ENCODE results near the gene BAZ1B. TPM values are rescaled to one million over a fixed set of nuclear protein-coding genes. Genes with fewer than 3 reads are reported as not detected.

Gene BAZ1B
- total RNA-seq, 4 donors from 2014 or later: 31.2 to 47.0 (median 42.0) TPM

GRCh38 chr7:73452999-73453635 is 69.0 kb downstream of the BAZ1B start:
- Histone ChIP-seq H3K4me3 (no peak overlapping the region), H3K4me1 (peaks cover 9 to 14% of the 10 kb centered on the region in 2 donors), H3K36me3 (peaks cover 4 to 89% of the 10 kb centered on the region in 2 donors), H3K9me3 (no peaks in the 10 kb centered on the region), H3K27me3 (no peaks in the 10 kb centered on the region), H3K27ac (no peak overlapping the region)
- ATAC-seq: no peak
- in situ Hi-C loops (cut with MboI; ENCODE audit: low sequenced_read_pairs in 4 of 4): no loop called here
- DNase-seq: no peak
- no peak for TF ChIP-seq POLR2A (IDR thresholded peaks at IDR 0.05)
- no peak for TF ChIP-seq CTCF (IDR thresholded peaks at IDR 0.05 in 4 of 5, conservative IDR thresholded peaks at IDR 0.05 in 1 of 5)
- intact Hi-C loops (cut with DNase I; ENCODE audit: low total_unique reads): no loop called here

GRCh38 chr7:73451780-73452398 is 70.2 kb downstream of the BAZ1B start:
- no peaks in the 10 kb centered on the region for H3K9me3 ChIP-seq
- H3K27ac ChIP-seq: no peak overlapping the region
- no peak for DNase-seq
- peaks cover 9 to 14% of the 10 kb centered on the region in 2 donors for H3K4me1 ChIP-seq
- no peak overlapping the region for H3K4me3 ChIP-seq
- intact Hi-C loops (cut with DNase I; ENCODE audit: low total_unique reads) (loop anchor here (1.0 kb wide), 1 partner anchor 110 kb away; no protein-coding TSS in a partner anchor), in situ Hi-C loops (cut with MboI; ENCODE audit: low sequenced_read_pairs in 4 of 4) (no loop called here)
- H3K27me3 ChIP-seq: no peaks in the 10 kb centered on the region
- ATAC-seq: peak; percentile 49 to 76
- peaks cover 0 to 88% of the 10 kb centered on the region in 2 donors for H3K36me3 ChIP-seq
- TF ChIP-seq CTCF (IDR thresholded peaks at IDR 0.05 in 4 of 5, conservative IDR thresholded peaks at IDR 0.05 in 1 of 5) (peak; percentile 94 to 99 (median 97)), POLR2A (IDR thresholded peaks at IDR 0.05) (no peak)

DNA sequence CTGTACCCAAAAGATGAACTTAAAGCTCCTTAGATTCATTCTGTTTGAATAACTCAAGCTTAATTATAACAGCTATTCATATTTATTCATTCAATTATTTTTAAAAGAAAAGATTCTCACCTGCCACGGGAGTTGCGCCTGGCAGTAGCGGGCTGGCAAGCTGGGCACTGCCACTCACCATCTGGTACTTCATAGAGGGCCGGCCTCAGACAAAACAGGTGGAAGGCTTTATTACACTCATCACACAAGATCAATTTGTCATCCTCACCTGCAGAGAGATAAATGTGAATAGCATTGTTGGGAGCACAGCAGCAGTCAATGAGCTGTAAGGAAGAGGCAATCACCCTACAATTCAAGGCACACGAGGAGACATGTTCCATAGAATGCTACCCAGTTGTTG is 72.7 kb downstream of the BAZ1B start:
- TF ChIP-seq POLR2A (IDR thresholded peaks at IDR 0.05) (no peak), CTCF (IDR thresholded peaks at IDR 0.05 in 4 of 5, conservative IDR thresholded peaks at IDR 0.05 in 1 of 5) (no peak)
- intact Hi-C loops (cut with DNase I; ENCODE audit: low total_unique reads): no loop called here
- Histone ChIP-seq H3K27ac (peak overlapping the region in 3 of 4 donors; percentile 23 to 42 (median 41)), H3K4me3 (no peak overlapping the region), H3K9me3 (no peaks in the 10 kb centered on the region), H3K36me3 (peaks cover 0 to 87% of the 10 kb centered on the region in 2 donors), H3K4me1 (peaks cover 19 to 21% of the 10 kb centered on the region in 2 donors), H3K27me3 (no peaks in the 10 kb centered on the region)
- in situ Hi-C loops (cut with MboI; ENCODE audit: low sequenced_read_pairs in 4 of 4): loop anchor here (5.0 to 10.0 kb wide), 3 partner anchors 105 to 115 kb away; no protein-coding TSS in a partner anchor
- DNase-seq (no peak), ATAC-seq (no peak)

DNA sequence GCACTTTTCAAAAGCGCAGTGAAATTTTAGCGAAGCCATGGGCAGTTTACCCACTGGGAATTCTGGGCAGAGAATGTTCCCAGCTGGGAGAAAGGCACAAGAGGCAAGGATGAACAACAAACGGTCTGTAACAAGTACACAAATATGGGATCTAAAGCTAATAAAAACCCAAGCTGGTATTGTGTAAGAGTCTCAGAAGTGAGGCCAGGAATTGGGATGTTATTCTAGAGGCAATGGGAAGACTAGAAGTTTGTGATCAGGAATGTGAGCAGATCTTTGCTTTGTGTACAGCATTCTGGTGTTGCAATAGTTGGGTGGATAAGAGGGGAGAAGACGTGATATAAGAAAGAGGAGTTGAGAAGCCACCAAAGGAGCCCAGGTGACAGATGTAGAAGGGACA is 73.5 kb downstream of the BAZ1B start:
- Histone ChIP-seq H3K4me3 (no peak overlapping the region), H3K9me3 (no peaks in the 10 kb centered on the region), H3K36me3 (peaks cover 0 to 87% of the 10 kb centered on the region in 2 donors), H3K27me3 (no peaks in the 10 kb centered on the region), H3K27ac (peak overlapping the region in 3 of 4 donors; percentile 23 to 42 (median 41)), H3K4me1 (peaks cover 20 to 26% of the 10 kb centered on the region in 2 donors)
- intact Hi-C loops (cut with DNase I; ENCODE audit: low total_unique reads): no loop called here
- ATAC-seq (peak in 1 of 2 donors; percentile 46), DNase-seq (no peak)
- in situ Hi-C loops (cut with MboI; ENCODE audit: low sequenced_read_pairs in 4 of 4): loop anchor here (5.0 to 10.0 kb wide), 3 partner anchors 104 to 114 kb away; no protein-coding TSS in a partner anchor
- TF ChIP-seq CTCF (IDR thresholded peaks at IDR 0.05 in 4 of 5, conservative IDR thresholded peaks at IDR 0.05 in 1 of 5): no peak
- TF ChIP-seq POLR2A (IDR thresholded peaks at IDR 0.05): no peak
